Measurements from ENCODE around the gene UFM1.
"Not testable (repeated sequence)": the region's sequence is repeated elsewhere in the genome, so short reads cannot be mapped to it uniquely, and the experiment has no call there.

The UFM1 gene

DNA sequence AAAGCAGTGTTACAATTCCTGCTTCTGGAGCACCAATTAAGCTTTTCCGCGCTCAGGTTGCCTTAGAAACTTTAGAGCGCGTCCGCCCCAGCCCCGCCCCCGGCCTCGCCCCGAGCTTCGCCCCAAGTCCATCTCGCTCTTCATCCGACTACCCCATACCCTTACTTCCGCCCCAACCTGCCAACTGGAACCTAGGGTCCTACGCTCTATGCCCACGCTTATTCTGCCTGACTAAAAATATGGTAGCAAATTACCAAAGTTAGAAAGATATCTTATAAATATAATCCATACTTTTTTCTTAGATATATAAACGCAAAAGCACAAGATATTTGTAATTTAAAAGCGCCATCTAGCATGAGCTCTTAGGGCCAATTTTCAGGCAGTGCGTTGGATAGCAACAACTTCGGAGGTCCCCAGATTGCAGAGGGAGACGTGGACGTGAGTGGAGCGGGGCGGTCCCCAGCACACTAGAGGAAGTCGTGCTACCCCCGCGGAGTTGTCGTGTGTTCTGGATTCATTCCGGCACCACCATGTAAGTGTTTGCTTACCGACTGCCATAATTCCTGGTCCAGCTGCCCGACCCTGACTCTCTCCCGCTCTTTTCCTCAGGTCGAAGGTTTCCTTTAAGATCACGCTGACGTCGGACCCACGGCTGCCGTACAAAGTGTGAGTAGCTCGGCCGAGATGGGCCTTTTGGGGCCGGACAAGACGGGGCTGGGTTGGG lies at the start of gene UFM1:
Gene UFM1 (plus strand): TSS at position 462 of the 724 bp plus-strand sequence. CDS start 69 bp downstream, at position 531.
- peak within 1 kb of the TSS; percentile 89 to 98 for H3K9ac ChIP-seq (ENCODE audit: low read length in 2 of 2)
- H3K36me3 ChIP-seq (ENCODE audit: control insufficient read depth in 2 of 2, insufficient read depth in 2 of 2, low read length in 2 of 2) = peaks cover 0 to 7% of the 10 kb centered on the region in 2 donors
- H3K27ac ChIP-seq (ENCODE audit: low read length) = peak within 1 kb of the TSS; percentile 82
- H3K27me3 ChIP-seq (ENCODE audit: control insufficient read depth in 1 of 2, insufficient read depth in 2 of 2, low read length in 2 of 2) = no peaks in the 10 kb centered on the region
- no peaks in the 10 kb centered on the region for H3K9me3 ChIP-seq (ENCODE audit: control insufficient read depth in 2 of 2, low read length in 2 of 2)
- peak within 1 kb of the TSS; percentile 92 to 99 for H3K4me3 ChIP-seq (ENCODE audit: low read length in 2 of 2)
- H3K4me1 ChIP-seq (ENCODE audit: control insufficient read depth, insufficient read depth, low read length) = peaks cover 12% of the 10 kb centered on the region

DNA sequence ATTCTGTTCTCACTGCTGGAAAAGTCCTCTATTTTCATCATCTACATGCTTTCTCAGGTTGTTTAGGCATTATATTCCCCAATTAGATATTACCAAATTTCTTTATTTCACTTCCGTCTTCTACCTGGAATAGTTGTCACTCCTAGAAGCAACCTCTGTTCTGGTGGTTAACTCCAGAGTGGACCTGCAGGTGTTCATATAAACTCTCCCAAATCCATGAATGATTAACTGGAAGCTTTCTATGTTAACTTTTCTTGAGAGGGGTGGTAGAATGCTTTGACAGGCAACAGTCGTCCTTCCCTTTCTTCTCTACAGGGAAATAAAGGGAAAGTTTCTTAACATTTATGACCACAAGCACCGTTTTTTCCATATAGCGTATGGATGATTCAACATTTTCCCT lies 48.4 kb upstream of the UFM1 start:
- Histone ChIP-seq H3K27me3 (ENCODE audit: control insufficient read depth in 1 of 2, insufficient read depth in 2 of 2, low read length in 2 of 2) (no peaks in the 10 kb centered on the region), H3K4me1 (ENCODE audit: control insufficient read depth, insufficient read depth, low read length) (no peaks in the 10 kb centered on the region), H3K9ac (ENCODE audit: low read length in 2 of 2) (no peak overlapping the region)

DNA sequence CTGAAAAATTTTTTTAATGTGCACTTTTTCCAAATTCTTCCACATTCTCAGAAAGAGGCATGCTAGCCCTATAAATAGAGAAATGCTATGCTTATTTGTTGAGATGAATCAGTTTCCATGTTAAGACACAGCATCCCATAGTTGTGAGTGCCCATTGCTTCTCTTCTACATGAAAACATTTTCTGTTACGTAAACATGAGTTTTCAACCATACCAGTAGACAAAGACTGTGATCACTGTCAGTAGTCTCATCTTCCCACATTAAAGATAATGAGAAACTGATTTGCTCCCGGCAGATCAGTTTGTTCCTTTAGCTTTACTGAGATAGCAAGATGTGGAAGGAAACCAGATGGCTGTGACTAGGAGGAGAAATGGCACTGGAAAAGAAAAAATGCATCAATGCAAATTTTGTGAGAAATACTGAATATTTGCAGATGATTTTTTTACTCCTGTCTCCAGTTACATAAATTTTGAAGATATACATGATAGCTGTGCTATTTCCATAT lies 45.8 kb upstream of the UFM1 start:
- Histone ChIP-seq H3K9me3 (ENCODE audit: control insufficient read depth in 2 of 2, low read length in 2 of 2) (no peaks in the 10 kb centered on the region), H3K9ac (ENCODE audit: low read length in 2 of 2) (no peak overlapping the region)

More for the DNA sequence above, 48.4 kb upstream of the UFM1 start:
- Histone ChIP-seq H3K36me3 (ENCODE audit: control insufficient read depth in 2 of 2, insufficient read depth in 2 of 2, low read length in 2 of 2) (no peaks in the 10 kb centered on the region), H3K4me3 (ENCODE audit: low read length in 2 of 2) (no peak overlapping the region), H3K27ac (ENCODE audit: low read length) (no peak overlapping the region), H3K9me3 (ENCODE audit: control insufficient read depth in 2 of 2, low read length in 2 of 2) (no peaks in the 10 kb centered on the region)

DNA sequence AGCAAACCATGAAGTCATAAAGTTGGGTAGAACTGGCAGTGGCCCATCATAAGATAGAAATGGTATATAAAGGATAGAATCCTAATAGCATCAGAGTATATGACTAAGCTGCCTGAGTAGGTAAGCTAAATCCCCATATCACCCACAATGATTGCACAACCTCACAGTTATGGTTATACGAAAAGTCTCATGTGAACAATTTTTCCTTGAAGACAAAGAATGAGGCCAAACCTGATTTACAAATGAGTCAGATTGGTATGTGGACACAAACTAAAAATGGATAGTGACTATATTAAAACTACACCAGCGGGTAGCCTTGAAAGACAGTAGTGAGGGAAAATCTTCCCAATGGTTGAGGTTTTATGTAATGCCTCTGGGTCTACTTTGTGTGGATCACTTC lies 40.9 kb upstream of the UFM1 start:
- H3K4me3 ChIP-seq (ENCODE audit: low read length in 2 of 2) = no peak overlapping the region
- no peak overlapping the region for H3K9ac ChIP-seq (ENCODE audit: low read length in 2 of 2)
- no peaks in the 10 kb centered on the region for H3K36me3 ChIP-seq (ENCODE audit: control insufficient read depth in 2 of 2, insufficient read depth in 2 of 2, low read length in 2 of 2)
- H3K9me3 ChIP-seq (ENCODE audit: control insufficient read depth in 2 of 2, low read length in 2 of 2) = no peaks in the 10 kb centered on the region
- H3K4me1 ChIP-seq (ENCODE audit: control insufficient read depth, insufficient read depth, low read length) = no peaks in the 10 kb centered on the region
- H3K27me3 ChIP-seq (ENCODE audit: control insufficient read depth in 1 of 2, insufficient read depth in 2 of 2, low read length in 2 of 2) = no peaks in the 10 kb centered on the region
- H3K27ac ChIP-seq (ENCODE audit: low read length) = no peak overlapping the region

More for the DNA sequence above, 45.8 kb upstream of the UFM1 start:
- H3K4me3 ChIP-seq (ENCODE audit: low read length in 2 of 2) = no peak overlapping the region
- no peak overlapping the region for H3K27ac ChIP-seq (ENCODE audit: low read length)
- H3K4me1 ChIP-seq (ENCODE audit: control insufficient read depth, insufficient read depth, low read length) = no peaks in the 10 kb centered on the region
- no peaks in the 10 kb centered on the region for H3K27me3 ChIP-seq (ENCODE audit: control insufficient read depth in 1 of 2, insufficient read depth in 2 of 2, low read length in 2 of 2)
- H3K36me3 ChIP-seq (ENCODE audit: control insufficient read depth in 2 of 2, insufficient read depth in 2 of 2, low read length in 2 of 2) = no peaks in the 10 kb centered on the region

DNA sequence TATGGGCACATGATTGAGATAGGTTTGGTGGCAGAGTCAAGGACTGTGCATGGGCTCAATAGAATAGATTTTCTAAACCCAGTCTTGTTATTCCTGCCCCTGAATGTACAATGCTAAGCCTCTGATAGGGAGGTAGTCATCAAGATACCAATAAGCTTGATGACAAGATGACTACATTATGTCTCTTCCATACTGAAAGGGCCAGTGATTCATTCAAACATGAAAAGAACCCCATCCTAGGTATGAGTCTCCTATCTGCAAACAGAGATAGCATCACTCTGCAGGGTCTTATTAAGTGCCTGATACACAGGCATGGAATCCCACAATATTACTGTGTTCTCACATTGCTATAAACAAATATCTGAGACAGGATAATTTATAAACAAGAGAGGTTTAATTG lies 40.3 kb upstream of the UFM1 start:
- Histone ChIP-seq H3K9ac (ENCODE audit: low read length in 2 of 2) (no peak overlapping the region), H3K27ac (ENCODE audit: low read length) (no peak overlapping the region), H3K4me3 (ENCODE audit: low read length in 2 of 2) (no peak overlapping the region), H3K9me3 (ENCODE audit: control insufficient read depth in 2 of 2, low read length in 2 of 2) (no peaks in the 10 kb centered on the region), H3K27me3 (ENCODE audit: control insufficient read depth in 1 of 2, insufficient read depth in 2 of 2, low read length in 2 of 2) (no peaks in the 10 kb centered on the region), H3K36me3 (ENCODE audit: control insufficient read depth in 2 of 2, insufficient read depth in 2 of 2, low read length in 2 of 2) (no peaks in the 10 kb centered on the region), H3K4me1 (ENCODE audit: control insufficient read depth, insufficient read depth, low read length) (no peaks in the 10 kb centered on the region)

- H3K27me3 ChIP-seq (ENCODE audit: control insufficient read depth in 1 of 2, insufficient read depth in 2 of 2, low read length in 2 of 2); H3K9me3 ChIP-seq (ENCODE audit: control insufficient read depth in 2 of 2, low read length in 2 of 2); H3K4me3 ChIP-seq (ENCODE audit: low read length in 2 of 2); H3K27ac ChIP-seq (ENCODE audit: low read length); H3K4me1 ChIP-seq (ENCODE audit: control insufficient read depth, insufficient read depth, low read length); H3K36me3 ChIP-seq (ENCODE audit: control insufficient read depth in 2 of 2, insufficient read depth in 2 of 2, low read length in 2 of 2); H3K9ac ChIP-seq (ENCODE audit: low read length in 2 of 2): not testable (repeated sequence)
These were observed 38.5 kb upstream of the UFM1 start for GRCh38 chr13:38311175-38311574.

DNA sequence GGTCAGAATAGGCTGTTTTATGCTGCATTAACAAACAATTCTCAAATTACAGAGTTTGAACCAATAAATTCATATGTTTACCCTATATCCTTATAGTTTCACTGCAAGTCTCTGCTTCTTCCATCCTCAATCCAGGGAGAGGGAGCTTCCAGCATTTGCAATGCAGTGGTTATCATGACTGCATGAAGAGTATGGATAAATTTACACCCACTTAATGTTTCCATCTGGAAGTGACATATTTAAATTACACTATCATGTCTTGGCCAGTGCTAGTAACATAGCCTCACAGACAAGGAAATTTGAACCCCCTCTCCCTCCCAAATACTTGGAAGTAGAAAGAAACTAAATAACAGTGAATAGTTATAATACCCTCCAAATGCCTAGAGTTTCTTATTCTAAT lies 33.5 kb upstream of the UFM1 start:
- H3K4me1 ChIP-seq (ENCODE audit: control insufficient read depth, insufficient read depth, low read length) = no peaks in the 10 kb centered on the region
- H3K4me3 ChIP-seq (ENCODE audit: low read length in 2 of 2) = no peak overlapping the region
- no peak overlapping the region for H3K9ac ChIP-seq (ENCODE audit: low read length in 2 of 2)
- no peaks in the 10 kb centered on the region for H3K9me3 ChIP-seq (ENCODE audit: control insufficient read depth in 2 of 2, low read length in 2 of 2)
- H3K27ac ChIP-seq (ENCODE audit: low read length) = no peak overlapping the region
- H3K27me3 ChIP-seq (ENCODE audit: control insufficient read depth in 1 of 2, insufficient read depth in 2 of 2, low read length in 2 of 2) = no peaks in the 10 kb centered on the region
- H3K36me3 ChIP-seq (ENCODE audit: control insufficient read depth in 2 of 2, insufficient read depth in 2 of 2, low read length in 2 of 2) = no peaks in the 10 kb centered on the region

- Histone ChIP-seq H3K9ac (ENCODE audit: low read length in 2 of 2) (no peak overlapping the region), H3K36me3 (ENCODE audit: control insufficient read depth in 2 of 2, insufficient read depth in 2 of 2, low read length in 2 of 2) (no peaks in the 10 kb centered on the region), H3K4me1 (ENCODE audit: control insufficient read depth, insufficient read depth, low read length) (no peaks in the 10 kb centered on the region), H3K27me3 (ENCODE audit: control insufficient read depth in 1 of 2, insufficient read depth in 2 of 2, low read length in 2 of 2) (no peaks in the 10 kb centered on the region), H3K27ac (ENCODE audit: low read length) (no peak overlapping the region), H3K9me3 (ENCODE audit: control insufficient read depth in 2 of 2, low read length in 2 of 2) (no peaks in the 10 kb centered on the region), H3K4me3 (ENCODE audit: low read length in 2 of 2) (no peak overlapping the region)
These were observed 28.0 kb upstream of the UFM1 start for GRCh38 chr13:38321654-38322053.

DNA sequence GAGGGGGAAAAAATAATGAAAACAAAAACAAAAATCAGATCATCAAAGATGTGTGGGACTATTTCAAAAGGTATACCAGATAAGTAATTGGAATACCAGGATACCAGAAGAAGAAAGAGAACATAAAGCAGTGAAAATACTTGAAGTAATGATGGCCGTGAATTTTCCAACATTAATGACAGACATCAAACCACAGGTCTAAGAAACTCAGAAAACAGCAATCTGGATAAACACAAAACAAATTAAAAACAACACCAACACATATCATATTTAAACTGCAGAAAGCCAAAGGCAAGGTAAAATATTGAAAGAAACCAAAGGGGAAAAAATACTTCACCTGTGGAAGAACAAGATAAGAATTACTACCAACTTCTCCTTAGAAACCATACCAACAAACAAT lies 24.2 kb upstream of the UFM1 start:
- H3K9ac ChIP-seq (ENCODE audit: low read length in 2 of 2) = no peak overlapping the region
- H3K36me3 ChIP-seq (ENCODE audit: control insufficient read depth in 2 of 2, insufficient read depth in 2 of 2, low read length in 2 of 2) = no peaks in the 10 kb centered on the region
- H3K9me3 ChIP-seq (ENCODE audit: control insufficient read depth in 2 of 2, low read length in 2 of 2) = no peaks in the 10 kb centered on the region
- no peaks in the 10 kb centered on the region for H3K4me1 ChIP-seq (ENCODE audit: control insufficient read depth, insufficient read depth, low read length)
- no peaks in the 10 kb centered on the region for H3K27me3 ChIP-seq (ENCODE audit: control insufficient read depth in 1 of 2, insufficient read depth in 2 of 2, low read length in 2 of 2)
- H3K27ac ChIP-seq (ENCODE audit: low read length) = no peak overlapping the region
- H3K4me3 ChIP-seq (ENCODE audit: low read length in 2 of 2) = no peak overlapping the region

DNA sequence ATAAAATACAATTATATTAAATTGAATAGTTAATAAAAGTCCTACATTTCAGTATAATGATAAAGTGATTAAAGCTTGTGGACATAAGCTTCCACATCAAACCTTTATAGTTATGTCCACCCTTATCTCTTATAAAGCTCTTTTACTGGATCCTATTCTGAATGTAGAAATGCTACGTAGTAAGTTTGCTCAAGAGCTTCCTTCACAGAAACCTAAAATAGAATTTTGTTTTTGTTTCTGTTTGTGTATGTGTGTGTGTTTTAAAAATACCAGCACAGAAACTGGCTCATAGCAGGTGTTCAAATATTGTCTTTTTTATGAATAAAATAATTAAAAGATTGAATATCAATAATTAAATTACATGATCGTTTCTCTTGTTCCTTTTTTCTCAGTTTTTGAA lies 21.0 kb upstream of the UFM1 start:
- Histone ChIP-seq H3K4me3 (ENCODE audit: low read length in 2 of 2) (no peak overlapping the region), H3K9ac (ENCODE audit: low read length in 2 of 2) (no peak overlapping the region), H3K36me3 (ENCODE audit: control insufficient read depth in 2 of 2, insufficient read depth in 2 of 2, low read length in 2 of 2) (no peaks in the 10 kb centered on the region), H3K9me3 (ENCODE audit: control insufficient read depth in 2 of 2, low read length in 2 of 2) (no peaks in the 10 kb centered on the region), H3K4me1 (ENCODE audit: control insufficient read depth, insufficient read depth, low read length) (no peaks in the 10 kb centered on the region), H3K27me3 (ENCODE audit: control insufficient read depth in 1 of 2, insufficient read depth in 2 of 2, low read length in 2 of 2) (no peaks in the 10 kb centered on the region), H3K27ac (ENCODE audit: low read length) (no peak overlapping the region)

DNA sequence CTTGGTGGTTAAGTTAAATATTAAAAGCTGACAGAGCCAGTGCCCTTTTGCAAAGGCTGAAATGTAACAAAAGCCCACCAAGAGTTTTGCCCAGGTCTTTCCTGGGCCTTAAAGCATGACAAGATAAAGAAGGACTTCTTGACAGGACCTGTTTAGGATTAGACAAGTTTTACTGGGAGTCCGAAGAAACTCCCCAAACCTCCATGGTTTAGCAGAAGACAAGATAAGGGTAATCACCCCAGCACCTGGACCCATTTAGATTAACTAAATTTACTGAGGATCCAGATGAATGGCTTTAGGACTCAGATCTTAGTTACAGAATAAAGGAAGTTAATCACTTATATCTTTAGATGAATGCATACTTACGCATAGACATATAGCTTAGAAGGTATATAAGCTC lies 14.8 kb upstream of the UFM1 start:
- Histone ChIP-seq H3K27me3 (ENCODE audit: control insufficient read depth in 1 of 2, insufficient read depth in 2 of 2, low read length in 2 of 2) (no peaks in the 10 kb centered on the region), H3K9ac (ENCODE audit: low read length in 2 of 2) (no peak overlapping the region), H3K36me3 (ENCODE audit: control insufficient read depth in 2 of 2, insufficient read depth in 2 of 2, low read length in 2 of 2) (no peaks in the 10 kb centered on the region), H3K9me3 (ENCODE audit: control insufficient read depth in 2 of 2, low read length in 2 of 2) (no peaks in the 10 kb centered on the region), H3K27ac (ENCODE audit: low read length) (no peak overlapping the region), H3K4me1 (ENCODE audit: control insufficient read depth, insufficient read depth, low read length) (no peaks in the 10 kb centered on the region), H3K4me3 (ENCODE audit: low read length in 2 of 2) (no peak overlapping the region)
